GM12878 (cell line): ENCODE results near the gene CDYL2. TPM values are rescaled to one million over a fixed set of nuclear protein-coding genes. Genes with fewer than 3 reads are reported as not detected.

Experiments used
- CEBPB ChIP-seq, 2 experiments: fragments of 150-350 bp in 1 of 2; IDR thresholded peaks; 2 replicates each; pipeline ENCODE4 v1.6.1; 2012 to 2014; ENCODE audit warnings: low read depth in 2 of 2, low read length in 2 of 2, borderline replicate concordance in 1 of 2, inconsistent platforms in 1 of 2
- FOXK2 ChIP-seq: fragments of 450-650 bp; IDR thresholded peaks from 2 replicates; pipeline ENCODE4 v1.6.1; 2017; ENCODE audit warnings: mild to moderate bottlenecking, moderate library complexity
- NFYA ChIP-seq: IDR thresholded peaks from 2 replicates; pipeline ENCODE4 v1.6.1; 2011; ENCODE audit warnings: low read depth, mild to moderate bottlenecking, low read length, improper control_type of control experiment, borderline replicate concordance
- PAX8 ChIP-seq: fragments of 450-650 bp; IDR thresholded peaks from 2 replicates; pipeline ENCODE4 v1.6.1; 2017; ENCODE audit warnings: mild to moderate bottlenecking, moderate library complexity
- RB1 ChIP-seq: fragments of 450-650 bp; formaldehyde crosslinking; IDR thresholded peaks from 2 replicates; pipeline ENCODE4 v1.6.1; 2017; ENCODE audit warnings: mild to moderate bottlenecking, borderline replicate concordance
- RCOR1 ChIP-seq: conservative IDR thresholded peaks from 2 replicates; pipeline ENCODE4 v1.6.1; 2012; ENCODE audit warnings: low read depth, low read length, improper control_type of control experiment
- SP1 ChIP-seq: IDR thresholded peaks from one replicate; pipeline ENCODE4 v1.6.1; 2011; ENCODE audit warnings: low read depth, low read length
- ZNF274 ChIP-seq: IDR thresholded peaks from one replicate; pipeline ENCODE4 v1.8.0; 2011; ENCODE audit not compliant: insufficient read length, insufficient read depth
- ZNF592 ChIP-seq: fragments of 450-650 bp; IDR thresholded peaks from 2 replicates; pipeline ENCODE4 v1.6.1; 2017; ENCODE audit warnings: mild to moderate bottlenecking, moderate library complexity
- polyA plus RNA-seq, 11 experiments: library from polyadenylated mRNA; depleted of rRNA in 4 of 11; unstranded in 6 of 11; stranded (reverse) in 5 of 11; fragments of >200 nt; fragmentation: Nextera tagmentation in 4 of 11; fragmentation: Illumina TruSeq in 1 of 11; extraction: Ambion mirVana in 4 of 11; extraction: Trizol in 1 of 11; gene quantifications; 1 replicate in 1 of 11; 2 replicates in 10 of 11; pipeline versions ENCODE4 v1.2.1 to v1.2.3, GENCODE V29; 2011 to 2016; ENCODE audit warnings: inconsistent platforms in 2 of 11, missing spikeins in 2 of 11, low read depth in 1 of 11
- total RNA-seq, 4 experiments: library from RNA; depleted of rRNA in 3 of 4; stranded (reverse); fragments of >200 nt in 3 of 4; fragmentation: Illumina TruSeq in 1 of 4; extraction: Trizol in 1 of 4; gene quantifications; 2 replicates each; pipeline versions ENCODE4 v1.2.1 to v1.2.3, GENCODE V29; 2013 to 2021
- TF ChIP-seq, protein P1 (sequence below): IDR thresholded peaks from 2 replicates; pipeline ENCODE4 v1.6.1; 2012; ENCODE audit warnings: low read length, inconsistent platforms
- TF ChIP-seq, protein P2 (sequence below): fragments of 150-350 bp; IDR thresholded peaks from 2 replicates; pipeline ENCODE4 v1.6.1; 2014; ENCODE audit warnings: mild to moderate bottlenecking, low read depth, low read length
- TF ChIP-seq, protein P3 (sequence below): IDR thresholded peaks from 2 replicates; pipeline ENCODE4 v1.6.1; 2012; ENCODE audit warnings: low read depth, low read length, improper control_type of control experiment
- TF ChIP-seq, protein P4 (sequence below), 3 experiments: IDR thresholded peaks in 2 of 3; conservative IDR thresholded peaks in 1 of 3; 2 replicates each; pipeline ENCODE4 v1.5.1; 2011; ENCODE audit warnings: low read depth in 3 of 3, low read length in 3 of 3, mild to moderate bottlenecking in 3 of 3, control low read depth in 2 of 3, moderate library complexity in 2 of 3, inconsistent platforms in 1 of 3, mixed read lengths in 1 of 3; ENCODE audit not compliant: control insufficient read depth in 2 of 3, insufficient read depth in 1 of 3; ENCODE audit errors: extremely low read depth in 1 of 3
- TF ChIP-seq, protein P5 (sequence below): fragments of 450-650 bp; IDR thresholded peaks from 2 replicates; pipeline ENCODE4 v1.6.1; 2016; ENCODE audit warnings: mild to moderate bottlenecking

Gene CDYL2
- total and polyA plus RNA-seq, 10 of the 15 experiments (the other 5 are each of a cell fraction or from before 2014, with no cell fraction given): 0.27 to 22.9 (median 3.9) TPM

DNA sequence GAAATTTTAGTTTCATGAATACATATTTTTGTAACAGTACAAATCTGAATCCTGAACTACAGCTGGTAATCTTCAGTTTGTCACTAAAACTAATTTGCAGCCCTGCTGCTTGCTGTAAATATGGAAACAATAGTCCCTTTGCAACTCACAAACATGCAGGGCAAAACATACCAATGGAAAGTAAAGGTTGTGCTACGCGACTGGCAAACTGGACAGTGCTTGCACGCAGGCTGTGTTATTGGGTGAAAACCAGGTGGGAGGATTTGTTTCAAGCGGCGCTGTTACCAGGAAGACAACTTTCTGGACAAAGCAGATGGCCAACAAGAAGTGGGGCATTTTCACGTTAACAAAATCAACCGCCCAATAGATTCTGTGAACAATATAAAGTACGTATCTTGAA lies 93.5 kb downstream of the CDYL2 start (continued):
- no peak for TF ChIP-seq CEBPB (IDR thresholded peaks at IDR 0.05; ENCODE audit: borderline replicate concordance in 1 of 2, low read depth in 2 of 2, low read length in 2 of 2)
- no peak for TF ChIP-seq PAX8
- TF ChIP-seq ZNF274: no peak
- TF ChIP-seq, protein P1, sequence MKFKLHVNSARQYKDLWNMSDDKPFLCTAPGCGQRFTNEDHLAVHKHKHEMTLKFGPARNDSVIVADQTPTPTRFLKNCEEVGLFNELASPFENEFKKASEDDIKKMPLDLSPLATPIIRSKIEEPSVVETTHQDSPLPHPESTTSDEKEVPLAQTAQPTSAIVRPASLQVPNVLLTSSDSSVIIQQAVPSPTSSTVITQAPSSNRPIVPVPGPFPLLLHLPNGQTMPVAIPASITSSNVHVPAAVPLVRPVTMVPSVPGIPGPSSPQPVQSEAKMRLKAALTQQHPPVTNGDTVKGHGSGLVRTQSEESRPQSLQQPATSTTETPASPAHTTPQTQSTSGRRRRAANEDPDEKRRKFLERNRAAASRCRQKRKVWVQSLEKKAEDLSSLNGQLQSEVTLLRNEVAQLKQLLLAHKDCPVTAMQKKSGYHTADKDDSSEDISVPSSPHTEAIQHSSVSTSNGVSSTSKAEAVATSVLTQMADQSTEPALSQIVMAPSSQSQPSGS: no peak; the same call in 1 of the 2 replicates
- TF ChIP-seq RB1: no peak
- no peak for TF ChIP-seq SP1
- TF ChIP-seq, protein P2, sequence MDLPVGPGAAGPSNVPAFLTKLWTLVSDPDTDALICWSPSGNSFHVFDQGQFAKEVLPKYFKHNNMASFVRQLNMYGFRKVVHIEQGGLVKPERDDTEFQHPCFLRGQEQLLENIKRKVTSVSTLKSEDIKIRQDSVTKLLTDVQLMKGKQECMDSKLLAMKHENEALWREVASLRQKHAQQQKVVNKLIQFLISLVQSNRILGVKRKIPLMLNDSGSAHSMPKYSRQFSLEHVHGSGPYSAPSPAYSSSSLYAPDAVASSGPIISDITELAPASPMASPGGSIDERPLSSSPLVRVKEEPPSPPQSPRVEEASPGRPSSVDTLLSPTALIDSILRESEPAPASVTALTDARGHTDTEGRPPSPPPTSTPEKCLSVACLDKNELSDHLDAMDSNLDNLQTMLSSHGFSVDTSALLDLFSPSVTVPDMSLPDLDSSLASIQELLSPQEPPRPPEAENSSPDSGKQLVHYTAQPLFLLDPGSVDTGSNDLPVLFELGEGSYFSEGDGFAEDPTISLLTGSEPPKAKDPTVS: no peak
- no peak for TF ChIP-seq FOXK2
- no peak for TF ChIP-seq ZNF592
- TF ChIP-seq RCOR1: no peak
- no peak for TF ChIP-seq NFYA
- TF ChIP-seq, protein P3, sequence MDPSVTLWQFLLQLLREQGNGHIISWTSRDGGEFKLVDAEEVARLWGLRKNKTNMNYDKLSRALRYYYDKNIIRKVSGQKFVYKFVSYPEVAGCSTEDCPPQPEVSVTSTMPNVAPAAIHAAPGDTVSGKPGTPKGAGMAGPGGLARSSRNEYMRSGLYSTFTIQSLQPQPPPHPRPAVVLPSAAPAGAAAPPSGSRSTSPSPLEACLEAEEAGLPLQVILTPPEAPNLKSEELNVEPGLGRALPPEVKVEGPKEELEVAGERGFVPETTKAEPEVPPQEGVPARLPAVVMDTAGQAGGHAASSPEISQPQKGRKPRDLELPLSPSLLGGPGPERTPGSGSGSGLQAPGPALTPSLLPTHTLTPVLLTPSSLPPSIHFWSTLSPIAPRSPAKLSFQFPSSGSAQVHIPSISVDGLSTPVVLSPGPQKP: no peak
- TF ChIP-seq, protein P4, sequence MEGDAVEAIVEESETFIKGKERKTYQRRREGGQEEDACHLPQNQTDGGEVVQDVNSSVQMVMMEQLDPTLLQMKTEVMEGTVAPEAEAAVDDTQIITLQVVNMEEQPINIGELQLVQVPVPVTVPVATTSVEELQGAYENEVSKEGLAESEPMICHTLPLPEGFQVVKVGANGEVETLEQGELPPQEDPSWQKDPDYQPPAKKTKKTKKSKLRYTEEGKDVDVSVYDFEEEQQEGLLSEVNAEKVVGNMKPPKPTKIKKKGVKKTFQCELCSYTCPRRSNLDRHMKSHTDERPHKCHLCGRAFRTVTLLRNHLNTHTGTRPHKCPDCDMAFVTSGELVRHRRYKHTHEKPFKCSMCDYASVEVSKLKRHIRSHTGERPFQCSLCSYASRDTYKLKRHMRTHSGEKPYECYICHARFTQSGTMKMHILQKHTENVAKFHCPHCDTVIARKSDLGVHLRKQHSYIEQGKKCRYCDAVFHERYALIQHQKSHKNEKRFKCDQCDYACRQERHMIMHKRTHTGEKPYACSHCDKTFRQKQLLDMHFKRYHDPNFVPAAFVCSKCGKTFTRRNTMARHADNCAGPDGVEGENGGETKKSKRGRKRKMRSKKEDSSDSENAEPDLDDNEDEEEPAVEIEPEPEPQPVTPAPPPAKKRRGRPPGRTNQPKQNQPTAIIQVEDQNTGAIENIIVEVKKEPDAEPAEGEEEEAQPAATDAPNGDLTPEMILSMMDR (IDR thresholded peaks at IDR 0.05 in 2 of 3, conservative IDR thresholded peaks at IDR 0.05 in 1 of 3; ENCODE audit: control insufficient read depth in 2 of 3, extremely low read depth in 1 of 3, insufficient read depth in 1 of 3, low read depth in 3 of 3, low read length in 3 of 3): no peak
- TF ChIP-seq, protein P5, sequence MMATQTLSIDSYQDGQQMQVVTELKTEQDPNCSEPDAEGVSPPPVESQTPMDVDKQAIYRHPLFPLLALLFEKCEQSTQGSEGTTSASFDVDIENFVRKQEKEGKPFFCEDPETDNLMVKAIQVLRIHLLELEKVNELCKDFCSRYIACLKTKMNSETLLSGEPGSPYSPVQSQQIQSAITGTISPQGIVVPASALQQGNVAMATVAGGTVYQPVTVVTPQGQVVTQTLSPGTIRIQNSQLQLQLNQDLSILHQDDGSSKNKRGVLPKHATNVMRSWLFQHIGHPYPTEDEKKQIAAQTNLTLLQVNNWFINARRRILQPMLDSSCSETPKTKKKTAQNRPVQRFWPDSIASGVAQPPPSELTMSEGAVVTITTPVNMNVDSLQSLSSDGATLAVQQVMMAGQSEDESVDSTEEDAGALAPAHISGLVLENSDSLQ: no peak
- TF ChIP-seq, all 136 proteins: peak for 6
